ENCODE measurements around the gene CNIH3.

The CNIH3 gene

GRCh38 chr1:224763126-224763775 lies 147.1 kb downstream of the CNIH3 start:
- no peak overlapping the region for H3K4me3 ChIP-seq (ENCODE audit: control insufficient read depth, low read depth, low read length)
- DNase-seq (ENCODE audit: low read depth): no peak
- no peak for TF ChIP-seq CTCF (conservative IDR thresholded peaks at IDR 0.05; ENCODE audit: control insufficient read depth, insufficient read depth, low read depth, low read length)

GRCh38 chr1:224766266-224766665 lies 150.1 kb downstream of the CNIH3 start:
- H3K4me3 ChIP-seq (ENCODE audit: control insufficient read depth, low read depth, low read length): no peak overlapping the region
- TF ChIP-seq CTCF (conservative IDR thresholded peaks at IDR 0.05; ENCODE audit: control insufficient read depth, insufficient read depth, low read depth, low read length): no peak
- DNase-seq (ENCODE audit: low read depth): no peak

- no peak for DNase-seq (ENCODE audit: low read depth)
- no peak overlapping the region for H3K4me3 ChIP-seq (ENCODE audit: control insufficient read depth, low read depth, low read length)
- TF ChIP-seq CTCF (conservative IDR thresholded peaks at IDR 0.05; ENCODE audit: control insufficient read depth, insufficient read depth, low read depth, low read length): no peak
Measured at GRCh38 chr1:224767031-224767430, 150.9 kb downstream of the CNIH3 start.

- no peak overlapping the region for H3K4me3 ChIP-seq (ENCODE audit: control insufficient read depth, low read depth, low read length)
- no peak for TF ChIP-seq CTCF (conservative IDR thresholded peaks at IDR 0.05; ENCODE audit: control insufficient read depth, insufficient read depth, low read depth, low read length)
- DNase-seq (ENCODE audit: low read depth): no peak
Measured at GRCh38 chr1:224767676-224768075, 151.6 kb downstream of the CNIH3 start.

GRCh38 chr1:224768971-224769370 lies 152.9 kb downstream of the CNIH3 start:
- no peak for TF ChIP-seq CTCF (conservative IDR thresholded peaks at IDR 0.05; ENCODE audit: control insufficient read depth, insufficient read depth, low read depth, low read length)
- no peak for DNase-seq (ENCODE audit: low read depth)
- H3K4me3 ChIP-seq (ENCODE audit: control insufficient read depth, low read depth, low read length): no peak overlapping the region

- DNase-seq (ENCODE audit: low read depth): no peak
- TF ChIP-seq CTCF (conservative IDR thresholded peaks at IDR 0.05; ENCODE audit: control insufficient read depth, insufficient read depth, low read depth, low read length): no peak
- no peak overlapping the region for H3K4me3 ChIP-seq (ENCODE audit: control insufficient read depth, low read depth, low read length)
Measured at GRCh38 chr1:224769452-224770335, 153.6 kb downstream of the CNIH3 start.
